ENCODE data around the gene KIAA1549.

DNA sequence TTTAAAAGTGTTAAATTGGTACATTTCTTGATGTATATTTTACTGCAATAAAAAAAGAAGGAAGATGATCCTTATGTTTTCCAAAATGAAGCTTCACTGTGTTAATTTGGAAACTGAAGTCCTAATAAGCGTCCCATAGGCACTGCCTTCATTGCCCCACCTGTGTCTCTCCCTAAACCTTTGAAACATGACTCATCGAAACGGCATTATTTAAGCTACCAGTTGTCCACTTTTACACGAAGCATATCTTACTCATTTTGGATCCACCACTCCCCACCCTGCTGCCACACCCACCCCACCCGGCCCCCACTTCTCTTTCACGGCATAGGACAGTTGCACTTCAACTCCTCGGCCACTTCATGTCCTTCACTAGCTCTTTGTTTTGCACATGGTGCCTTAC lies 85.5 kb downstream of the KIAA1549 start:
- TF ChIP-seq, protein P1, sequence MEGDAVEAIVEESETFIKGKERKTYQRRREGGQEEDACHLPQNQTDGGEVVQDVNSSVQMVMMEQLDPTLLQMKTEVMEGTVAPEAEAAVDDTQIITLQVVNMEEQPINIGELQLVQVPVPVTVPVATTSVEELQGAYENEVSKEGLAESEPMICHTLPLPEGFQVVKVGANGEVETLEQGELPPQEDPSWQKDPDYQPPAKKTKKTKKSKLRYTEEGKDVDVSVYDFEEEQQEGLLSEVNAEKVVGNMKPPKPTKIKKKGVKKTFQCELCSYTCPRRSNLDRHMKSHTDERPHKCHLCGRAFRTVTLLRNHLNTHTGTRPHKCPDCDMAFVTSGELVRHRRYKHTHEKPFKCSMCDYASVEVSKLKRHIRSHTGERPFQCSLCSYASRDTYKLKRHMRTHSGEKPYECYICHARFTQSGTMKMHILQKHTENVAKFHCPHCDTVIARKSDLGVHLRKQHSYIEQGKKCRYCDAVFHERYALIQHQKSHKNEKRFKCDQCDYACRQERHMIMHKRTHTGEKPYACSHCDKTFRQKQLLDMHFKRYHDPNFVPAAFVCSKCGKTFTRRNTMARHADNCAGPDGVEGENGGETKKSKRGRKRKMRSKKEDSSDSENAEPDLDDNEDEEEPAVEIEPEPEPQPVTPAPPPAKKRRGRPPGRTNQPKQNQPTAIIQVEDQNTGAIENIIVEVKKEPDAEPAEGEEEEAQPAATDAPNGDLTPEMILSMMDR (IDR thresholded peaks at IDR 0.05; ENCODE audit: low read depth, low read length): no peak
- TF ChIP-seq EZH2phosphoT487 (IDR thresholded peaks at IDR 0.05; ENCODE audit: low read depth): no peak

All from OCI-LY3 (cell line).